ENCODE results near the gene WNK1.

Gene WNK1

GRCh38 chr12:885701-886100 lies 133.3 kb downstream of the WNK1 start:
- no peak for DNase-seq (ENCODE audit: extremely low spot score)
- TF ChIP-seq CTCF (IDR thresholded peaks at IDR 0.05; ENCODE audit: control extremely low read depth, extremely low read depth, low read depth, missing control alignments) = no peak
- ChIA-PET CTCF (interaction anchor here (0.6 kb wide), 1 partner anchor 310 kb away, joined by 3 read pairs; no protein-coding TSS in a partner anchor), POLR2A (no interaction called here)

GRCh38 chr12:886206-886605 lies 133.8 kb downstream of the WNK1 start:
- CTCF ChIA-PET = interaction anchor here (1.9 kb wide), 1 partner anchor 15 kb away, joined by 5 read pairs; no protein-coding TSS in a partner anchor

GRCh38 chr12:894226-894625 lies 141.8 kb downstream of the WNK1 start:
- no peak for DNase-seq (ENCODE audit: extremely low spot score)
- CTCF ChIA-PET = interaction anchor here (0.9 to 1.4 kb wide), 6 partner anchors 12 to 224 kb away, joined by 3 read pairs; partner anchors contain the start of gene RAD52
- no peak for TF ChIP-seq CTCF (IDR thresholded peaks at IDR 0.05; ENCODE audit: control extremely low read depth, extremely low read depth, low read depth, missing control alignments)
- POLR2A ChIA-PET = no interaction called here

More at GRCh38 chr12:886206-886605, 133.8 kb downstream of the WNK1 start:
- no peak for TF ChIP-seq CTCF (IDR thresholded peaks at IDR 0.05; ENCODE audit: control extremely low read depth, extremely low read depth, low read depth, missing control alignments)
- POLR2A ChIA-PET = no interaction called here
- DNase-seq (ENCODE audit: extremely low spot score) = no peak

- ChIA-PET POLR2A (no interaction called here), CTCF (interaction anchor here (1.8 kb wide), 1 partner anchor 321 kb away, joined by 5 read pairs; no protein-coding TSS in a partner anchor)
- DNase-seq (ENCODE audit: extremely low spot score) = no peak
- no peak for TF ChIP-seq CTCF (IDR thresholded peaks at IDR 0.05; ENCODE audit: control extremely low read depth, extremely low read depth, low read depth, missing control alignments)
These were observed 143.7 kb downstream of the WNK1 start for GRCh38 chr12:896031-896430.

GRCh38 chr12:897386-897785 lies 145.0 kb downstream of the WNK1 start:
- no peak for DNase-seq (ENCODE audit: extremely low spot score)
- ChIA-PET CTCF (interaction anchor here (1.8 kb wide), 1 partner anchor 322 kb away, joined by 5 read pairs; no protein-coding TSS in a partner anchor), POLR2A (no interaction called here)
- TF ChIP-seq CTCF (IDR thresholded peaks at IDR 0.05; ENCODE audit: control extremely low read depth, extremely low read depth, low read depth, missing control alignments) = no peak

GRCh38 chr12:902581-902980 lies 150.2 kb downstream of the WNK1 start:
- POLR2A ChIA-PET = no interaction called here
- CTCF ChIA-PET = no interaction called here
- TF ChIP-seq CTCF (IDR thresholded peaks at IDR 0.05; ENCODE audit: control extremely low read depth, extremely low read depth, low read depth, missing control alignments) = no peak
- no peak for DNase-seq (ENCODE audit: extremely low spot score)
